ENCODE data around the gene PAQR4.

GRCh38 chr16:2952679-2953078 lies 16.5 kb upstream of the PAQR4 start:
- TF ChIP-seq CTCF (IDR thresholded peaks at IDR 0.05) (no peak), POLR2A (IDR thresholded peaks at IDR 0.05) (no peak), POLR2AphosphoS5 (IDR thresholded peaks at IDR 0.05) (no peak), EP300 (IDR thresholded peaks at IDR 0.05) (no peak)

All from upper lobe of left lung (tissue), 4 donors.